Astrocyte (in vitro differentiated cells and primary cell): ENCODE measurements around the gene STK11IP. TPM values are rescaled to one million over a fixed set of nuclear protein-coding genes. Genes with fewer than 3 reads are reported as not detected.

Source experiments
- DNase-seq: peaks from one replicate; pipeline ENCODE4 v3.0.0-alpha.2; 2010; ENCODE audit warnings: low read depth
- FAIRE-seq: peaks from 2 replicates; lab custom pipeline; 2011; peaks lifted over from hg19 to GRCh38; lab: Jason Lieb, UNC
- H2AFZ ChIP-seq: 2 replicates; pipeline ENCODE4 v1.6.0; 2012; ENCODE audit warnings: low read depth, low read length, inconsistent platforms
- H3K27ac ChIP-seq: 2 replicates; pipeline ENCODE4 v1.5.1; 2011; ENCODE audit warnings: low read depth, low read length, inconsistent platforms
- H3K27me3 ChIP-seq: 2 replicates; pipeline ENCODE4 v1.6.0; 2011; ENCODE audit warnings: low read length, inconsistent platforms; ENCODE audit not compliant: insufficient read depth
- H3K36me3 ChIP-seq: 2 replicates; pipeline ENCODE4 v1.5.1; 2011; ENCODE audit warnings: low read length, inconsistent platforms; ENCODE audit not compliant: insufficient read depth
- H3K4me1 ChIP-seq: 2 replicates; pipeline ENCODE4 v1.5.1; 2011; ENCODE audit warnings: low read length, inconsistent platforms; ENCODE audit not compliant: insufficient read depth
- H3K4me2 ChIP-seq: 2 replicates; pipeline ENCODE4 v1.6.0; 2012; ENCODE audit warnings: low read length, inconsistent platforms
- H3K4me3 ChIP-seq: 2 replicates; pipeline ENCODE4 v1.5.1; 2011; ENCODE audit warnings: low read depth, mild to moderate bottlenecking, low read length, inconsistent platforms; ENCODE audit not compliant: insufficient read depth
- H3K79me2 ChIP-seq: 2 replicates; pipeline ENCODE4 v1.6.0; 2012; ENCODE audit warnings: mild to moderate bottlenecking, low read length, inconsistent platforms; ENCODE audit not compliant: insufficient read depth
- H3K9ac ChIP-seq: 2 replicates; pipeline ENCODE4 v1.6.0; 2012; ENCODE audit warnings: mild to moderate bottlenecking, low read length, inconsistent platforms
- H3K9me3 ChIP-seq: 2 replicates; pipeline ENCODE4 v1.5.1; 2012; ENCODE audit warnings: low read depth, mild to moderate bottlenecking, low read length, inconsistent platforms; ENCODE audit not compliant: insufficient read depth
- H4K20me1 ChIP-seq: 2 replicates; pipeline ENCODE4 v1.6.0; 2012; ENCODE audit warnings: low read length, inconsistent platforms; ENCODE audit not compliant: insufficient read depth
- H3K27ac Mint-ChIP-seq: one replicate; pipeline ENCODE4 v1.8.0; 2021; ENCODE audit warnings: mild to moderate bottlenecking, mixed read lengths; ENCODE audit not compliant: unreplicated experiment
- H3K27me3 Mint-ChIP-seq: one replicate; pipeline ENCODE4 v1.8.0; 2021; ENCODE audit warnings: low read depth, mixed read lengths; ENCODE audit not compliant: unreplicated experiment
- H3K36me3 Mint-ChIP-seq: one replicate; pipeline ENCODE4 v1.8.0; 2021; ENCODE audit warnings: low read depth, mixed read lengths; ENCODE audit not compliant: unreplicated experiment
- H3K4me1 Mint-ChIP-seq: one replicate; pipeline ENCODE4 v1.8.0; 2021; ENCODE audit warnings: low read depth, mixed read lengths; ENCODE audit not compliant: unreplicated experiment
- H3K4me3 Mint-ChIP-seq: one replicate; pipeline ENCODE4 v1.8.0; 2021; ENCODE audit warnings: mild to moderate bottlenecking, moderate library complexity, mixed read lengths; ENCODE audit not compliant: unreplicated experiment
- H3K9me3 Mint-ChIP-seq: one replicate; pipeline ENCODE4 v1.8.0; 2021; ENCODE audit warnings: mild to moderate bottlenecking, mixed read lengths; ENCODE audit not compliant: unreplicated experiment
- CTCF ChIP-seq: IDR thresholded peaks from 2 replicates; pipeline ENCODE4 v1.5.1; 2011; ENCODE audit warnings: low read depth, mild to moderate bottlenecking, inconsistent platforms, low read length, moderate library complexity; ENCODE audit not compliant: insufficient read depth
- EZH2 ChIP-seq: IDR thresholded peaks from 2 replicates; pipeline ENCODE4 v1.6.1; 2012; ENCODE audit warnings: mild to moderate bottlenecking, low read length, inconsistent platforms; ENCODE audit not compliant: insufficient read depth
- total RNA-seq: library from RNA; stranded (reverse); gene quantifications from 2 replicates; pipeline ENCODE4 v1.2.1, GENCODE V29; 2021

STK11IP gene
- total RNA-seq, 1 donor from 2014 or later = 24.9 TPM

- Histone ChIP-seq H3K79me2 (no peaks in the 10 kb centered on the region), H3K36me3 (peaks cover 4% of the 10 kb centered on the region), H3K9ac (no peak overlapping the region), H3K27me3 (no peaks in the 10 kb centered on the region), H3K4me2 (peak overlapping the region; percentile 36), H3K4me1 (peaks cover 22% of the 10 kb centered on the region), H3K27ac (no peak overlapping the region), H4K20me1 (no peaks in the 10 kb centered on the region), H3K9me3 (no peaks in the 10 kb centered on the region), H3K4me3 (no peak overlapping the region), H2AFZ (no peak overlapping the region)
- peaks cover 15% of the 10 kb centered on the region for H3K4me1 Mint-ChIP-seq
- H3K27ac Mint-ChIP-seq = no peak overlapping the region
- DNase-seq (no peak), FAIRE-seq (no peak)
- H3K9me3 Mint-ChIP-seq = no peaks in the 10 kb centered on the region
- no peak for TF ChIP-seq CTCF
- no peak for TF ChIP-seq EZH2
- no peak overlapping the region for H3K4me3 Mint-ChIP-seq
- peaks cover 1% of the 10 kb centered on the region for H3K27me3 Mint-ChIP-seq
- H3K36me3 Mint-ChIP-seq = peaks cover 7% of the 10 kb centered on the region
Measured at GRCh38 chr2:219642069-219642454, 44.4 kb downstream of the STK11IP start.

- no peak overlapping the region for H3K4me3 ChIP-seq
- FAIRE-seq (peak; percentile 95), DNase-seq (peak; percentile 88)
- Mint-ChIP-seq H3K9me3 (no peaks in the 10 kb centered on the region), H3K4me3 (no peak overlapping the region), H3K27ac (no peak overlapping the region), H3K27me3 (peaks cover 1% of the 10 kb centered on the region), H3K36me3 (peaks cover 7% of the 10 kb centered on the region), H3K4me1 (peaks cover 15% of the 10 kb centered on the region)
- H3K9me3 ChIP-seq = no peaks in the 10 kb centered on the region
- H3K27ac ChIP-seq = no peak overlapping the region
- H3K36me3 ChIP-seq = peaks cover 4% of the 10 kb centered on the region
- no peaks in the 10 kb centered on the region for H4K20me1 ChIP-seq
- peak overlapping the region; percentile 36 for H3K4me2 ChIP-seq
- no peaks in the 10 kb centered on the region for H3K27me3 ChIP-seq
- H3K79me2 ChIP-seq = no peaks in the 10 kb centered on the region
- H2AFZ ChIP-seq = no peak overlapping the region
- peaks cover 22% of the 10 kb centered on the region for H3K4me1 ChIP-seq
- TF ChIP-seq CTCF (peak; percentile 97), EZH2 (no peak)
- no peak overlapping the region for H3K9ac ChIP-seq
Measured at GRCh38 chr2:219642465-219643083, 44.9 kb downstream of the STK11IP start.

GRCh38 chr2:219643084-219643473 lies 45.4 kb downstream of the STK11IP start:
- H3K27ac ChIP-seq = no peak overlapping the region
- H3K4me3 Mint-ChIP-seq = no peak overlapping the region
- peak overlapping the region; percentile 31 for H3K4me2 ChIP-seq
- H2AFZ ChIP-seq = no peak overlapping the region
- no peak overlapping the region for H3K9ac ChIP-seq
- no peak overlapping the region for H3K27ac Mint-ChIP-seq
- peaks cover 4% of the 10 kb centered on the region for H3K36me3 ChIP-seq
- H3K9me3 Mint-ChIP-seq = no peaks in the 10 kb centered on the region
- peaks cover 7% of the 10 kb centered on the region for H3K36me3 Mint-ChIP-seq
- no peaks in the 10 kb centered on the region for H3K9me3 ChIP-seq
- peaks cover 22% of the 10 kb centered on the region for H3K4me1 ChIP-seq
- no peaks in the 10 kb centered on the region for H3K79me2 ChIP-seq
- no peak for DNase-seq
- peaks cover 1% of the 10 kb centered on the region for H3K27me3 Mint-ChIP-seq
- FAIRE-seq = no peak
- peaks cover 15% of the 10 kb centered on the region for H3K4me1 Mint-ChIP-seq
- TF ChIP-seq CTCF (no peak), EZH2 (no peak)
- no peaks in the 10 kb centered on the region for H4K20me1 ChIP-seq
- no peaks in the 10 kb centered on the region for H3K27me3 ChIP-seq
- no peak overlapping the region for H3K4me3 ChIP-seq
